GM19240 (cell line): ENCODE measurements around the gene EFNB1.

Experiments used
- DNase-seq: peaks from one replicate; pipeline ENCODE4 v3.0.0; 2011; ENCODE audit warnings: low spot score; ENCODE audit not compliant: insufficient read length

EFNB1 gene

DNA sequence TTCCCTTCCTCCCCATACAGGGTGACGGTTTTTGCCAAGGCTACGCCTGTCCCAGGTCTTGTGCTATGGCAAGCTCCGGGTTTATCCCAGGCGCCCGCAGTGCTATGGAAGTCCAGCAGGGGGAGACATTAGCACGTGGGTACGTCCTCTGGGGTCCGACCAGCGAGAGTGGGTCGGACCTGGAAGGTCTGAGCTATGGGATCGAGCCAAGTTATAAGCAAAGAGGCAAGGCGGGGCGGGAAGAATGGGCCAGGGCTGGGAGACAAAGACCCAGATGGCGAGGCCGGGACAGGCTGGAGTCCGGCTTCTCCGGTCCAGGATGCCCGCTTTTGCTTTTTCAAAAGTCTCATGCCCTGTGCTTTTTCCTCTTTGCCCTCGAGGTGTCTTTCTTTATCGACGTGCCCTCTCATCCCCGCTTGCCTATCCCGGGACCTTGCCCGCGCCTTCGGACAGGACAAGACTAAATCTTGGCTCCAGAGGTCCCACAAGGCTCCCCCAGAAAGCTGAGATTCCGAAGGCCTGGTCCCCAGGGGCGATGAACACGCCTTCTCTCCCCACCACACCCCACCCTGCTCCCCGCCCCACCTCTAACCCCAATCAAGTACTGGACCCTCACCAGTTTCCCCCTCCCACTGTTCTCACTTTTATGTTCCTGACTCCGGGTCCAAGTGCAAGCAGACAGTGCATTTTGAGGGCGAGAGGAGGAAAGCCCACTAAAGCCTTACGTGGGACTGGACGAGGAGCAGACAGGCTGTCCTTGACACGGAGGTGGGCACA lies 785 bp upstream of the EFNB1 start:
- DNase-seq = peak; percentile 45

DNA sequence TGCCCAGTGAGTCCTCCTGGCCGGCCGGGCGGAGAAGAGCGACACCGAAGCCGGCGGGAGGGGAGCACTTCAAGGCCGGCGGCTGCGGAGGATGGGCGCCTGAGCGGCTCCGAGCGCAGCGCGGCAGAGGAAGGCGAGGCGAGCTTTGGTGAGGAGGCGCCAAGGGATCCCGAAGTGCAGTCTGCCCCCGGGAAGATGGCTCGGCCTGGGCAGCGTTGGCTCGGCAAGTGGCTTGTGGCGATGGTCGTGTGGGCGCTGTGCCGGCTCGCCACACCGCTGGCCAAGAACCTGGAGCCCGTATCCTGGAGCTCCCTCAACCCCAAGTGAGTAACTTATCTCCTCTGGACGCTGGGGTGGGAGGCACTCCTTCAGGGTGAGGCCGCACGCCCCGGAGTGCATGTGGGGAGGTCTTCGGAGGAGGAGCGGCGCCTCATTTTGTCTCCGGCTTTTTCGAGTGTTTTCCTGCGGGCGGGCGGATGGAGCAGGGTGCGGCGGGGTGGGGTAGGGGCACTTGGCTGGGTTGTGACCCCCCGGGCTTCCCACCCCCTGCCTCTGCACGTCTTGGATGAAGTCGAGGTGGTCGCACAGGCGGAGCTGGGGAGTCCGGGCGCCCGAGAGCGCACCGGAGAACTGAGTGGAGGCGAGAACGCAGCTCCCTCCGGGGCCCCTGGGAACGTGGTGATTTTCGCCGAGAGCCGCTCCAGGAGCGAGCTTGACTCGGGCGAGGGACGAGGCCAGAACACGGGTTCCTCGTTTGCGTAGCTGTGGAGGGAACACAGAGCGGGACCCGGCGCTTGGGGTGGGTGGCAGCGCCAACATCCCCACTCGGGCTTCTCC lies 979 bp downstream of the EFNB1 start:
- DNase-seq = no peak

DNA sequence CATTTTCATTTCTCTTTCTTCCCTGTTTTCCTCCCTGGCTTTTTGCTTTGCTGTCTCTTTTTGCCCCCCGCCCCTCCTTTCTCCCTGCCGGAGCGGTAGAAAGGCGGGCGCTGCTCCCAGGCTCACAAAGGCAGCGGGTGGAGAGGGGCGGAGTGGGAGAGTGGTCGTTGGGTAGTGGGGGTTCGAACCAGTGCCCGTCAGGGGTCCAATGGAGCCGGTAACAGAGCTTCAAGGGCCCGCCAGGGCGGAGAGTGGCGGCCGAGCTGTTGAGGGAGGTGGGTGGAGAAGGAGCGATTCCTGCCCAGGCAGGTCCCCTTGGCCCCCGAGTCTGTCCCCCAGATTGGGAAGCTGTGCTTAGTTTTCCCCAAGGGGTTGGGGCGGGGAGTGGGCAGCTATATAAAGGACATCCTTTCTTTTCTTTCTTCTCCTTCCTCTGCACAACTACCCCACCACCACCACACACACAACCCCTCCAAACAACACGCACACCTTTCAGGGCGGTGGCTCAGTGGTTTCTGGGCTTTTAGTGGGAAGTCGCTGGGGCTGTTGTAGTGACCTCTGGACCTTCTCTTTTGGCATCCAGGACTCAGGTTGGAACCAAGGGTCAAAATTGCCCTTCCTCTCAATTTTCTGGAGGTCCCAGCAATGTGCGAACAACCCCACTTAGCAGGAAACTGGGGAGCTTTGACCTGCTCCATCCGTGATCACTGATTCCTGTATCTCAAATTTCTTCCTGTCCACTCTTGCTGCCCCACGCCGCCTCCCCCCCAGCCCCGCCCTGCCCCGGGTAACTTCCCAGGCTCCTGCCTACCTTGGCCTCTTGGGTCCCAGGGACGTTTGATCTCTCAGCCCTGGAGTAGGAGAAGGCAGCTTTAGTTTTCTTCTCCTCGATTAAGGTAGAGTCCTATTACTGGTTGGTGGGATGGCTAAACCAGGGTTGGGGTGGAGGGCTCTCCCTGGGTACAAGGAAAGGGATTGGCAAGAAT lies 1.9 kb downstream of the EFNB1 start:
- DNase-seq = no peak

DNA sequence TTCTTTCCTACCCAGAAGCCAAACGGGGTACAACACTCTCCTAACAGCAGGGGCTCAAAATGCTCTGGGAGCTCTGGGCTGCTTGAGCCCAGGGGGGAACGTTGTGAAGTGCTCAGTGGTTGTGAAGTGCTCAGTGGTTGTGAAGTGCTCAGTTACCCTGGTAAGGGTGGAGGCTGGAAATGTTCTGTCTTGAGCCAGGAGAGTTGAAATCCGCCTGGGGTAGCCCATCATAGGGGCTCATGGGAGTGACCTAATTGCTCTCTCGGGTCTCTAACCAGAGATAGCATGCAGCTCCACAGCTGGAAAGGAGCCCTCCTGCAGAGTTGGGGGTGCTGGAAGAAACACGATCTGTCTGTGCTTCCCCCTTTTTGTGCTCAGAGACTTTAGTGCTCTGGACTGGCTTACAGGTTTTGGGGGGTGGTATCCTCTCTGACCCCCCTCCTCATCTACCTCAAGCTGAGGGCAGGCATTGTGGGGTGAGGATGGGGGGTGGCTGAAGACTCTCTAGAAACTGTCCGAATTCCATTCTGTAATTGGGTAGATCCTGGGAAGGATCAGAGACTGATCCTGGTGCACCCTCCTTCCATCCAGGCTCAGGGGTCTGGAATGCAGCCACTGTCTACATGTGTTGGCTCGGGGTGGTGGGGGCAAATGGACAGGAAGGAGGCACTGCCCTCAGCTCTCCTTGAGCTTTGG lies 2.7 kb downstream of the EFNB1 start:
- DNase-seq = no peak

DNA sequence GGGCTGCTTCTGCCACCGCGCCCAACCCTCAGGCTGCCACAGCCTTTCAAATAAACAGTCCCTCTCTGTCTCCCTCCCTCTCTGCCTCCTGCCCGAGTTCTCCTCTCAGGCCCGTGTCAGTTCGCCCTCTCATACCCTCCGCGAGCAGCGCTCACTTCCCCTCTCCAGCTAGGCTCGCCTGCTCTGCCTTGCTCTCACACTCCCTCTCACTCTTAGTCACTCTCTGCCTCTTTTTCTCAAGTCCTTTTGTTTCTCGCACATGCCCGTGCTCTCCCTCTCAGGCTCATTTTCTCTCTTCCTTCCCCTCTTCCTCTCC lies 3.2 kb downstream of the EFNB1 start:
- no peak for DNase-seq

DNA sequence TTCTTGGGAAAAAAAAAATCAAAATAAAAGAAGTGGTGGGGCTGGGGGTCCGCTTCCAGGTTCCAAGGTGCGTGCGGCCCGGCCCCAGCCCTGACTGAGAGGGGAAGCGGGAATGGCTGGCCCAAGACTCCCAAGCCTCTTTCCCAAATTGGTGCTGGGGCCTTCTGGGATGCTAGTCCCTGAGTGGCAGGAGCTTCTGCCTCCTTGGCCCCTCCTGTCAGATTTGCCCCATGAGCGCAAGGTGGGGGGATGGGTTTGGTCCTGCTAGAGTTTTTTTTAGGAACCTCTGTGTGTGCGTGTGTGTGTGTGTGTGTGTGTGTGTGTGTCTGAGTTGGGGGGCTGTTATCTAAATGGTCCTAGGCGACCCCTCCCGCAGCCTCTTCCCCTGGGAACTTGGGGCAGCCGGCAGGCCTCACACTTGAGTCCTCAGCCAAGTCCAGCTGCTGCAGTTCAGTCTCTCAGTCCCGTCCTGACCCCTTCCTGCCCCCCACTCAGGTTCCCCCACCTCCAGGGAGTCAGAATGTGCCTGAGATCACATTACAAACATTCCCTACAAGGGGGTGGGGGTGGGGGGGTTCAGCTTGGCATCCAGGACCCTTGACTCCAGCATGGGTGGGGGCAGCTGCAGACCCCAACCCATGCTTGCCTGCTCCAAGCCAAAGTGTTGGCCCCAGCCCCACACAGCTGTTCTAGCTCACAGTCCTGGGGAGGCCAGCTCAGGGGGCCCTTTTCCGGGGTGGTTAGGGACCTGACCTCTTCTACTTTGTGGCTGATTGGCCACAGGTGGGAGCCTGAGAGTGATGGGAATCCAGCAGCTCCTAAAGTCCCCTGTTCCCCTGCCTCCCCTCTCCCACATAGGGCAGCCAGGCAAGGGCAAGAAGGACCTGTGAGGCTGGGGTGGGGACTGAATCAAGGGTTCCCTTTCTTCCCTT lies 4.0 kb downstream of the EFNB1 start:
- DNase-seq = no peak

DNA sequence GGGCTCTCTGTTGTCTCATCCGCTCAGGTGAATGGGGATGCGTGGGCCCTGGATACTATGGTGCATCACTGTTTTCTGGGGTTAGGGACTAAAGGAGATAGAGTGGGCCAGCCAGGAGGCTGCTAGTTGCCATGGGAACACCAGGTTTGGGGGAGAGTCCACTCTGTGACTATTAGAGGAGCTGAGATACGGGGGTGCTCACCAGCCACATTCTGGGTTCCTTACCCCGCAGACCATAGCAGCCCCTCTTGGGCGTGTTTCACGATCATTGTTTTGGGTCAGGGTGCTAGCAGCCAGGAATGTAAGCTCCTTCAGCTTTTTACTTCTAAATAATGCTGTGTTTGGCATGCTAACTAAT lies 4.6 kb downstream of the EFNB1 start:
- no peak for DNase-seq

DNA sequence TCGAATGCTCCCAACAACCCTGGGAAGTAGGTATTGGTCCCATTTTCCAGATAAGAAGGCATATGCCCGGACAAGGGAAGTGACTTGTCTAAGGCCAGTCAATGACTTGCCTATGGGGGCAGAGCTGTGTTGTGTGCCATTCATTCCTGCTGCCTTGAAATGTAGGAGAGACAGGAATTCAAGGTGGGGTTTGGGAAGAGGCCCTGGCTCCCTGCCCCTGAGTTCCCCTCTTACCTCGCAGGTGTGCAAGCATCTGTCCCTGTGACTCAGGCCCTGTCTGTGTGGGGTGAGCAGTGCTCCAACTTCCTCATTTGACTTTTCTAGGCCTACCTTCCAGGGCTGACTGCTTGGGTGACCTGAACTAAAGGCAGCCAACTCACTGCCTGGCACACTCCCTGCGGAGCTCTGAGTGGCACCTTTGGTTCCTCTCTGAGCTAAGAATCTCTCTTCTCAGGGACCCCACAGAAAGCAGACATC lies 5.1 kb downstream of the EFNB1 start:
- no peak for DNase-seq

DNA sequence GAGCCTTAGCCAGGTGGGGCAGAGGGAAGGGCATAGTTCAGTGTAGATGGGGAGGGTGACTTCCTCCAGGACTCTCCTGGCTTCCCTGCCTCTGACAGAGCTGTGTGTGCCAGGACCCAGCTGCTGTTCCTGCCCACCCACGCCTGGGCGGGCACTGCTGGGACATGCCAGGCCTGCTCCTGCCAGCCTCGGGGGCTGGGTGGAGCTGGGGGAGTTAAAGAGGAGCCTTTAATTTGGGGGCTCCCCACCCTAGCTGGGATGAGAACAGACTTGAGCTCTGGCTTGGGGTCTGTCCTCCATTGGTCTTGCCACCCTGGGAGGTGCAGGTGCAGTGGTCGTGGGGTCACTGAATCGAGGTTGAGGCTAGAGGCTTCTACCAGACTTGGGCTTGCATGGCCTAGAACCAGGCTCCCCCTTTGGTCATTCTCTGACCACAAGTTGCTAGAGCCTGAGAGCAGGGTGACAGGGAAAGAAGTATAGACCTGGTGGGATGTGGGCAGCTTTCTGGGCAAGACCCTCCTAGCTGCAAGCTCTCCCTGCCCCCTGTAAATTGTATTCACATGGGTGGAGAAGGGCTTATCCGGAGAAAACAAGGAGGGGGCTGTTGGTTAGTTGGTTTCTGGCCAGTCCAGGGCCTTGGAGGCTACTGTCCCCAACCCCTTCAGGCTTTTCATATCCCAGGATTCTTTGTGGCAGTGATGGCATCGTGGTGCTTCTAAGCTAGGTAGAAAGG lies 5.7 kb downstream of the EFNB1 start:
- DNase-seq = no peak

DNA sequence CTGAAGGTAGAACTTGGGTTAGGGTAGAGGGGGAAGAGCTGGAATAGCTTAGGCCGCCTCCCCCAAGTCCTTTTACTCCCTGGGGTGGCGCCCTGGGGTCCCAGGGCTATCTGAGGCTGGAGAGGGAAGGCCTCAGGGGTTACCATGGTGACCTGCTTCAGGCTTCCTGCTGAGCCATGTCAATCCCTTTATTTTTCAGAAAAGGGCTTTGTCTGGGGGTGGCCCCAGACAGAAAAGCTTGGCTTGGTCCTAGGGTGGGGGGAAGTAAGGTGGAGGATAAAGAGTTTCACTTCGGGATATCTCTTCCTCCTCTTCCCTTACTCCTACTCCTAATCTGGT lies 6.3 kb downstream of the EFNB1 start:
- DNase-seq = no peak

DNA sequence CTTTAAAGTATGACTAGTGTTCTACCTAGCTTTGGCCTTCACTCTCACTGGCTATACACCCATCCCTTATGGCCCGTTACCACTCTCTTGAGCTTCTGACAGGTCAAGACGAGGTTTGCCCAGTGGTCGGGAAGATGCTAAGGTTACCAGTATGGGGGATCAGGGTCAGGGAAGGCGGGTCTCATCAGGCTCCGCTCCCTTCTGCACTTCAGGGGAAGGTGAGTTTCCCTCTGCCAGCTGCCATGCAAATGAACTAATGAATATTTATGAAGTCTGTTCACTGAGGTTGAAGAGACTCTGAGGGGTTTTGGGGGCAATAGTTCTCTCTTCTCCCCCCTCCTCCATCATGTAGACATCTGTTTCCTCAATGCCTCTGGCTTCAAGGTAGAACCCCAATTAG lies 6.6 kb downstream of the EFNB1 start:
- DNase-seq = no peak

DNA sequence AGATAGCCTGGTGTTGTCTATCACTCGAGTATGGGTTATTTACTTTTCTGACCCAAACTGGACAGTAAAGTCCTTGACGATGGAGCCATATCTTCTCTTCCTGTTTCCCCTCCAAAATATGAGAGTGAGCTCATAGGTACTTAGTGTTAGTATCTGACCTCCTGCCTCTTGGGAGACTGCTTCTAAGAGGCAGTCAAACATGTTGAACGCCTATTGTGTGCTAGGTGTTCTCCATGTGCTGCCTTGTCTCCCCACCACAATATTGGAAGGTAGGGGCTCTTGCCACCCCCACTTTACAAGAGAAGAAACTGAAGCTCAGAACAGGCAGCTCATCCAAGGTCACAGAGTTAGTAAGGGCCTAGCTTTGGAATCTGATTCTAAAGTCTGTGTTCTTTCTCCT lies 8.3 kb downstream of the EFNB1 start:
- no peak for DNase-seq

DNA sequence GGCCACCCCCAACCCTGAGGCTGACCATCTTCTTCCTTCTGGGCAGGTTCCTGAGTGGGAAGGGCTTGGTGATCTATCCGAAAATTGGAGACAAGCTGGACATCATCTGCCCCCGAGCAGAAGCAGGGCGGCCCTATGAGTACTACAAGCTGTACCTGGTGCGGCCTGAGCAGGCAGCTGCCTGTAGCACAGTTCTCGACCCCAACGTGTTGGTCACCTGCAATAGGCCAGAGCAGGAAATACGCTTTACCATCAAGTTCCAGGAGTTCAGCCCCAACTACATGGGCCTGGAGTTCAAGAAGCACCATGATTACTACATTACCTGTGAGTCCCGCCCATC lies 9.7 kb downstream of the EFNB1 start:
- DNase-seq = no peak

DNA sequence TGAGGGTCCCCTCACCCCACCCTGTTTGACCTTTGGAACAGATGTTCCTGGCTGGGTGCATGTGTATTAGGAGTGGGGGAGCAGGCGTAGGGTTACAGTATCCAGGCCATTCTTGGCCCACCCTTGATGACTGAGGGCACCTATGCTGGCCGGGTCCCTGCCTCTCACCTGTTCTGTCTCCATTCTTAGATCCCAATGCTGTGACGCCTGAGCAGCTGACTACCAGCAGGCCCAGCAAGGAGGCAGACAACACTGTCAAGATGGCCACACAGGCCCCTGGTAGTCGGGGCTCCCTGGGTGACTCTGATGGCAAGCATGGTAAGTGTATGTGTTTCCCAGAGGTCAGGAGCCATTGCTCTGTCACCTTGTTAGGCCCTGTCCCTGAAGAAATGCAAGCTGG lies 10.9 kb downstream of the EFNB1 start:
- DNase-seq = no peak

DNA sequence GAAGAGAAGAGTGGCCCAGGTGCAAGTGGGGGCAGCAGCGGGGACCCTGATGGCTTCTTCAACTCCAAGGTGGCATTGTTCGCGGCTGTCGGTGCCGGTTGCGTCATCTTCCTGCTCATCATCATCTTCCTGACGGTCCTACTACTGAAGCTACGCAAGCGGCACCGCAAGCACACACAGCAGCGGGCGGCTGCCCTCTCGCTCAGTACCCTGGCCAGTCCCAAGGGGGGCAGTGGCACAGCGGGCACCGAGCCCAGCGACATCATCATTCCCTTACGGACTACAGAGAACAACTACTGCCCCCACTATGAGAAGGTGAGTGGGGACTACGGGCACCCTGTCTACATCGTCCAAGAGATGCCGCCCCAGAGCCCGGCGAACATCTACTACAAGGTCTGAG lies 11.4 kb downstream of the EFNB1 start:
- no peak for DNase-seq

DNA sequence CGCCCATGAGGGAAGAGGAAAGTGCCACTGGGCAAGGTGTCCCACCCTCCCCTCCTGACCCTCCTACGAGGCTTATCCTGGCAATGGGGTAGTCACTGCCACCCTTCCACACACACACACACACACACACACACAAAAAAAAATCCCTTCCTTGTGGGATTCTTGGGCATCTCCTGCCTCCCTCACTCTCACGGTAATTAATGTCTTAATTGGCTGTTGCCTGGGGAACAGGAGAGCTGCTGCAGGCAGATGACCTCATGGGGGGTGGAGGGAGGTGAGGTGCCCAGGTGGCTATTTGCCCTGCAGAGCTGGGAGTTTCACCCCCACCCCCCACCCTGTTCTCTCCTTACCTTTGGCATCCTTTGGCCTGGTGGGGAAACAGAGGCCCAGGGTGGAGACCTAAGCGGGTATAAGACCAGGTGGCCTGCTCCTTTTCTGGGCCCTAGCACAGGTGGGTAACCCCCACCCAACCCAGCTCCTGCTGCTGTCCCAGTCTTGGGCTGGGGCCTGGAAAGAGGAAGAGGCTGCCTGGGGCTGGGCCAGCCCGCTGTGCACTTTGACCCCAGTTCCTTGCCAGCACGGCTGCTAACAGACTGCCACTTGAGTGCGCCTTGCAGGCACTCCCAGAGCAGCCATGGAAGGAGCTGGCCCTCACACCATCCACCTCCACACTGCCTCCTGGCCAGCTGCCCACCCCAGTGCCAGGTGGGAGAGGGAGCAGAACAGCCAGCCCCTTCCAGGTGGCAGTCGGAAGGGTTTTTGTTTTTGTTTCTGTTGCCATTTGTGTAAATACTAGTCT lies 12.6 kb downstream of the EFNB1 start:
- no peak for DNase-seq

DNA sequence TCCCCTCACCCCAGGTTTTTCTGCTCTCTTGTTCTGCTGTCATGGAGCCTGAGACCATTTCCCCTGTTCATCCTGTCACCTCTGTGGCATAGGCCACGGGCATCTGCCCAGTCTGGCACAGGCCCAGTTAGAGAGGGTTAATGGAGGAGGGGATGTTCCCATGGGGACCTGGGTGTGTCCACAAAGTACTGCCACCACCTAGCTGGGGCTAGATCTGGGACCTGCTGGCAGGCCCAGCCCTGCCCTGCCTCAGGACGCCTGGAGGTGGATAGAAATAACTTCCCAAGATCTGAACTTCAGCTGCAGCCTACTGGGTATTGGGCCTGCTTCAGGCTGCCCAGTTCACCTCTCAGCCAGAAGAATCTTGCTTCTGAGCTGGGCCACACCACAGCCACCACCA lies 13.5 kb downstream of the EFNB1 start:
- DNase-seq = no peak

DNA sequence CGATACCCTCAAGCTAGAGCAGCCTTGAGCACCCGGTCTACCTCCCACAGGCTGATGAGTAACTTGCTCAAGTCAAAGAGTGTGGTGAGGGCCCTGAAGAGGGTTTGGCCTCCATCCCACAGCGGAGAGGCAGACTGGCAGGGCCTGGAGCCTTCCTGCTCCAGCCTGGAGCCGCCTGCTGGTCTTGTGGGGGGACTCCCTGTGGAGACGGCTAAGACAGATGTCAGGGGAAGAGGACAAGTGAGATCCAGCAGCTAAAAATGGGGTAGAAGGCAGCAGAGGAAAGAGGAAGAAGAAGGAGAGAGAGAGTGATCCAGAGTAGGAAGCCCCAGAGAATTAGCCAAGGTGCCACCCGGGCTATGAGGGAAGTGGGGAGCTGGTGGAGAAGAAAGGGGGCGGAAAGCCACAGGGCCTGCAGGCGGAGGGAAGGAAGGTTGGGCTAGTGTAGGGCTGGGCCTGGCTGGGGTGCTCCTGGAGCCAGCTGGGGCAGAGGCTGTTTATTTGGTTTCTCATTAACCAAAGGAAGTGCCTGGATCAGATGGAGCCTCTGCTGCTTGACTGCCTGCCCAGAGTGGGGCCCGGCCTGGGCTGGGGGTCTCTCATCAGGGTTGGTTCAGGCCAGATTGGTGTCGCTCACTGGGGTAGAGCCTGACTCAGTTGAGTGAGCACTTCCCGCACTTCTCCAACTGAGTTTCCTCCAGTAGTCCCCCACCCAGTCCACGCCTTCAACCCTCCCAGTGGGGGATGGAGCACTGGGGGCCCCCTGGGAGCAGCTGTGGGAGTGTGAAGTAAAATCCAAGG lies 14.2 kb downstream of the EFNB1 start:
- no peak for DNase-seq
